A204.1 (cell line): Measurements from ENCODE around the gene CD93.

Source experiments
- FAIRE-seq: peaks from 2 replicates; lab custom pipeline; 2012; peaks lifted over from hg19 to GRCh38; lab: Jason Lieb, UNC

CD93 gene

GRCh38 chr20:23083553-23084220, 2.4 kb downstream of the CD93 start:
- no peak for FAIRE-seq

- FAIRE-seq = no peak
Measured at GRCh38 chr20:23082846-23083552, 3.1 kb downstream of the CD93 start.

- no peak for FAIRE-seq
Measured at GRCh38 chr20:23081263-23081819, 4.8 kb downstream of the CD93 start.

- FAIRE-seq = no peak
Measured at GRCh38 chr20:23080521-23080920, 5.6 kb downstream of the CD93 start.

DNA sequence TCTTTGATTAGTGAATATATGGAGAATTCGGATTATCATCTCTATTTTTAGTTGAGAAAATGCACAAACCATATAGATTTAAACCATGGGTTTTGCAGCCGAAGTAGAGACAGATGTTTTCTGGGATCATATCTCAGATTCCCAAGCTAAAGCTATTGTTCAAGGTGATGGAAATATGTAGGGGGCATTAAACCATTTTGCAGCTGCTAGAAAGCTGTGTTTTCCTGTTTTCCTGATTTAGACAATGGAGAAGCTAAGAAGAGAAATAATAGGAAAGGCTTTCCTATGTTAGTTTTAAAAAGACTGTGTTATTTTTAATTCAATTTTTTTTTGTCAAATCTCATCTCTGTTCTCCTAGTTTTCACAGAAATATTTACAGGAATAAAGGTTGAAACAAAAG, 6.2 kb downstream of the CD93 start:
- FAIRE-seq = no peak

DNA sequence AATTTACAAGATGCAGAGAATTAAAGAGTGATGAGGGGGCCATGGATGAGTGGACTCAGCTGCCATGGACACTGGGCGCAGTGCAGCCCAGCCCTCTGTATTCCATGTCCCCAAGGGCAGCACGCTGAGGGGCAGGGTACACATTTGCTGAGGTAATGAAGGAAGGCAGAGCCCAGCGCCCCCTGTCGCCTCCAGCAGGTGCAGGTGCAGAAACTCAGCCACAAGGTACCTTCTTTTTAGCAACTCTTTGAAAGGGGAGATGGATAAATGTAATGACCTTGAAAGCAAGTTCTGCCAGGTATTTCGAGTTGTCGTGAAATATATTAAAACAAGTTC, 7.1 kb downstream of the CD93 start:
- FAIRE-seq = no peak

DNA sequence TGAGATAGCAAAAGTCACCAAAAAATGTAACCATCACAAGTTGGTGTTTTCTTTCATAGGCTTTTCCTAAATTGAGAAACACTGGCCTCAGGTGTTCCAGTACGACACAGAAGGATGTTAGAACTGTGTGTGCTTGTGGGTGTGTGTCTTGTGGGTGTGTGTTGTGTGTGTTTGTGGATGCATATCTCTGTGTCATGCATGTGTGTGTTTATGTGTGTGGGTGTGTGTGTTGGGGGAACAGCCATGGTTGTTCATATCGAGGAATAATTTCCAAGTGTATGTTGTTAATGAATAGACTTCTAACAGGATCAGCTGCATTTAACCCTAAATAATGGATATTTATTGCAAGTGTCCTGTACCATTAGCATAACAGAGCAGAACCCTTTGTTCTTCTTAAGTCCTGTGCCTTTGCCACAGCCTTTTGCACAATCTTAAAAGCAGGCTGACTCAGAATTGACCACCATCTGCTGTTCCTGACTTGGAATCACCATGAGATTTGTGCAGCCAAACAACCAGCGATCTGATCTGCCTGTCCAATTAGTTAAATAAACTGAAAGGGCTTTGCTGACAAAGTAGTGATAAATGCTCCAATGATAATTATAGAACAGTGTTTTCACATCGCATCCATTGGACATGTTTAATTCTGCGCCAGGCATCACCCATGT, 7.6 kb downstream of the CD93 start:
- no peak for FAIRE-seq

DNA sequence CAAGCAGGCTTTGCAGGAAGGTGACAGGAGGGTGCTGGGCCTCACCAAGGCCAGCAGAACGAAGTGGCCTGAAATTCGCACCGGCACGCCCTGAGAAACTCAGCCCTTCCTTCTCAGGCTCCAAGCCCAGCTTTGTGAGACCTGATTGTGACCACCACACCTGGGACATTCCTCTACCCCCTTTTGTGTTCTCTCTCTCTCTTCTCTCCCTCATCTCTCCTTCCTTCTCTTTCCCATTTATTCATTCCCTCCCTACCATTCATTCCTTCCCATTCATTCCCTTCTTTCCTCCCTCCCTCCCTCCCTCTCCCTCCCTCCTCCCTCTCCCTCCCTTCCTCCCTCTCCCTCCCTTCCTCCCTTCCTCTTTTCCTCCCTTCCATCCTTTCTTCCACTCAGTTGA, 8.8 kb downstream of the CD93 start:
- FAIRE-seq = no peak

GRCh38 chr20:23074052-23074451, 12.1 kb downstream of the CD93 start:
- FAIRE-seq = no peak

- FAIRE-seq = no peak
Measured at GRCh38 chr20:23072892-23073586, 13.1 kb downstream of the CD93 start.

DNA sequence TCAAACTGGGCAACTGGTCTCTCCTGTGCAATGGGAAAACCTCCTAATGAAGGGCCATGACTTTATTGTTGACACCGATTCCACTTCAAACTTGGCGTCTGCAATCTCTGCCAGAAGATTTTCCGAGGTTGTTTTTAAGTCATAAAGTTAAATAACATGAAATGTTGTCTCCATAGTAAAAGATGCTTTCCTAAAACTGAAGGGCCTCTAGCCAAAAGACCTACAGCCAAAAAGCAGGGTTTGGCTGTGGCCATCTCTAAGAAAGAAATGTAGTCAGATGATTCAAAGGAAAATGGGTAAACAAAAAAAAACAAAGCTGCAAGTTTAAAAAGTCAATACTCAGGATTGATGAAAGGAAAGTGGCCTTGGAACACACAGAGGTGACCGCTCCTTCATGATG, 14.1 kb downstream of the CD93 start:
- FAIRE-seq = no peak

GRCh38 chr20:23071398-23071797, 14.7 kb downstream of the CD93 start:
- no peak for FAIRE-seq

- no peak for FAIRE-seq
Measured at GRCh38 chr20:23069108-23069507, 17.0 kb downstream of the CD93 start.

DNA sequence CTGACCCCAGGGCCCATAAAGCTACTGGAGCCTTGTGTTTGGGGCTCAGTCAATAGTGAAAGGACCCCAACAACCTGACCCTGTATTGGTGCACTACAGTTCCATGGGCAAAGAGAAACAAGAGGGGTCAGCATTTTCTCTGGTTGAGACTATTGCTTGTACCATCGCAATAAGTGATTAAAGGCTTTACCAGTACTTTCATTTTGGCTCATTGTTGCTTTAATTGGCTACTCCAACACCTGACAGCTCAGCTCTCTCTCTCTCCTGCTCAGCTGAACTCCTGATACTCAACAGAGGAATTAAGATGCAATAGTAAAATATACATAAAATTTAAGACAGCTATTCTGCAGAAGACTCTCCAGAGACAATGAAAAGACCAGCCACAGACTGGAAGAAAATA, 17.8 kb downstream of the CD93 start:
- no peak for FAIRE-seq

DNA sequence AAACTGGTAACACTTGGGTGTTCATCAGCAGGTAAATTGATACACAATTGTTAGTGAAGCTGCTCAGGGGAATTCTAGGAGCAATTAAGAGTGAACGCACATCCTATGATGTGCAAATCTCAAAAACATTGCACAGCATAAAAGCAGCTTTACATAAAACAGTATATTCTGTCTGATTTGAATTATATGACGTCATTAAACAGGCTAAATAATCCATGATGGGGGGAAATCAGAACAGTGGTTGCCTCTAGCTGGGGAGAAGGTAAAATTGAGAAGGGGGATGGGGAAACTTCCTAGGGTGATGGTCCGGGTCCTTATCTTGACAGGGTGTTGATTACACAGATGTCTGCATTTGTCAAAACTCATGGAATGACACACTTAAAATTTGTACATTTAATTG, 19.4 kb downstream of the CD93 start:
- FAIRE-seq = no peak

GRCh38 chr20:23065266-23066201, 20.6 kb downstream of the CD93 start:
- FAIRE-seq = no peak

DNA sequence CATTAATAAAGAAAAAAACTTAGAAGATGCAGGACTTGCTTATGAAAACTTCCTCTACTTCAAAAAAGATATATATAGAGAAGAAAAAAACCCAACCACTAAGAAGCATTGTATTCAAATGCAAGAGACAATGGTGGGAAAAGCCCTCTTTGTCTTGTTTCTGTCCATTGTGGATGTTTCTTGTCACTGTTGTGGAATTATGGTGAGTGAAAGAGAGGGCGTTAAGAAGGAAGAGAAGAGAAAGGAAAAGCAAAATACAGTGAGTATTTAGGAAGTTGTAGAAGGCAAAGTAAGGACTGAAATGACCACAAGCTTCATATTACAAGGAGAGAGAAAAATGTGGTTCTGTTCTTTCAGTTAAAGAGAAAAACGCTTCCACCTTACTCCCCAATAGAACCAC, 22.5 kb downstream of the CD93 start:
- FAIRE-seq = no peak

DNA sequence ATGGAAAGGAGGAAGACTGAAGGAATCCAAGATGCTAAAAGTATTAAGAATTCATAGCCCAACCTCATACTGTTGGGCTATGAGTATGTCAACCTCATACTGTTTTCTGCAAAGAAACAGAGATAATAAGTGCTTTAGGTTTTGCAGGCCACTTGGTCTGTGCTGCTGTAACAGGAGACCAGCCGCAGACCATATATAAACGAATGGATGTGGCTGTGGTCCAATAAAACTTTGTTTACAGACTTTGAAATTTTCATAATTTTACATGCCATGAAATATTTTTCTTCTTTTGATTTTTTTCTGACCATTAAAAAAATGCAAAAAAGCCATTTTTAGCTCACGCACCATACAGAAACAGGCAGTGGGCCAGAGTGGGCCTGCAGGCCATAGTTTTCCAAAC, 23.0 kb downstream of the CD93 start:
- FAIRE-seq = no peak

GRCh38 chr20:23062632-23063031, 23.5 kb downstream of the CD93 start:
- FAIRE-seq = no peak

GRCh38 chr20:23061734-23062561, 24.2 kb downstream of the CD93 start:
- FAIRE-seq = no peak

- no peak for FAIRE-seq
Measured at GRCh38 chr20:23061262-23061661, 24.9 kb downstream of the CD93 start.
